Right ventricle myocardium inferior (tissue), 1 donor: ENCODE measurements around the gene PRSS1. TPM values are rescaled to one million over a fixed set of nuclear protein-coding genes. Genes with fewer than 3 reads are reported as not detected.
"Not testable (repeated sequence)": the region's sequence is repeated elsewhere in the genome, so short reads cannot be mapped to it uniquely, and the experiment has no call there.

Source experiments
- ATAC-seq: fragments of 200-7000 bp; cut with Tn5 transposase; one replicate; pipeline ENCODE4 v1.9.1; 2020; ENCODE audit warnings: mild to moderate bottlenecking, moderate library complexity
- DNase-seq: peaks from one replicate; pipeline ENCODE4 v3.0.0; 2021; ENCODE audit errors: missing footprints
- intact Hi-C: fragments of 100-400 bp; cut with DNase I; formaldehyde crosslinking; loops from one replicate; pipeline ENCODE4 v1.11.0; 2022
- total RNA-seq: library from RNA; stranded (reverse); fragmentation: NEBNext Ultra II Directional; extraction: Animal tissue kit (Norgen Biotek cat#: 25700); gene quantifications from one replicate; pipeline ENCODE4 v1.2.1, GENCODE V29; 2021
- donor health status: DM: no; HTN: yes; CAD: no; lungs with severe emphysema.

The PRSS1 gene
- total RNA-seq, 1 donor from 2014 or later = not detected

DNA sequence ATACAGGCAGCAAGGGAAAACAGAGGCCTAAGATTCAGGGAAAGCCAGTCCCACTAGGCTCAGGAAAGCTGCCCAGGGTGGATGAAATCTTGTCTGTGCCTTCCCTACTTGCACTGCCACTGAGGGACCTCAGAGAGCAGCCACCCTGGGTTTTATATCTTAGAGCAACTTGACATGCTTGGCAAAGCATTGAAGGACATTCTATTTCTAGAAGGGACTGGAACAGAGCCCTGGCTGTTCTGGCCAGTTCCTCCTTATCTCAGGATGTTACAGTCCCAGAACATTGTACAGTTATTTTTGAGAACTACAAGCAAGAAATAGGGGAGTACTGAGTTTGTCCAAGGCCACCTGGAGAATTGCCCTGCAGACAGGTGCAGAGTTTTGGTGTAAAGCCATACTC, 7.3 kb upstream of the PRSS1 start:
- intact Hi-C loops, DNase-seq: not testable (repeated sequence)
- peak; percentile 93 for ATAC-seq

DNA sequence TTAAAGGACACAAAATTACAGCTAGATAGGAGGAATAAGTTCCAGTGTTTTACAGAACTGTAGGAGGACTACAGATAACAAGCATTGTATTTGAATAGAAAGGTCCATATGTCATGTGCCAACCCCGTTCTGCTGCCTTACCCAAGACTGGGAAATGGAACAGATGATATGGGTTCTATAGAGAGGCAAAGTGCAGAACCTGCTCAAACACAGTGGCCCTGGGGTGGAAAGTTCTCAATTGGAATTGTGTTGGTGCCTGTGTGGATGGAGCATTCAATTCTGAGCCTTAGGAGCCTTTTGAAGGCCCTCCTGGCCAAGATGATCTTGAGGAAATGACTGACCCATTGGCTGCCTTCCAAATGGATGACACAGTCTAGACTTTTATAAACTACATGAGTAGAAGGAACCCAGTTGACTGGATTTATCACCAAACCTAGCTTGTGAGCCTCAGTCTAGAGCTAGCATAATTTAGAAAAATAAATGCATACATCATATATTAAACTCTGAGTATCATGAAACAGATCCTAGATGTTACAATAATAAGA, 4.1 kb upstream of the PRSS1 start:
- DNase-seq (no peak), ATAC-seq (no peak)

DNA sequence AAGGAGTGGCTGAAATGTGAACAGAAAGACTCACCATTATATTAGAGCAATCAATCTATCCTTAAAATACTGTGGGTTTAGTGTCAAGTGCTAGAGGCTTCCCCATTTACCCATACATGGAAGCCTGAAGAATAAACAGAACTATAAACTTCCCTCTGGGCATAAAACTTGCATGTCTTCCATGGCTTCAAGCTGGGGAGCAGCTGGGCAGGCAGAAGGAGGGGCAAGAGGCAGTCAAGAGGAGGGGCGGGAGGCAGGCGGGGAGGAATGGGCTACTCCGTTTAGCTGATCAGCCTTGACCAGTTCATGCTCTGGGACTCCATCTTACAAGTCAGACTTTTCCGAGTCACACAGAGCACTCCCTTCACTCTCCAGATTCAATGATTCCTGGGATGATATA, 3.5 kb upstream of the PRSS1 start:
- DNase-seq = no peak
- no peak for ATAC-seq
- intact Hi-C loops = no loop called here

More for the DNA sequence above, 4.1 kb upstream of the PRSS1 start:
- intact Hi-C loops = no loop called here

DNA sequence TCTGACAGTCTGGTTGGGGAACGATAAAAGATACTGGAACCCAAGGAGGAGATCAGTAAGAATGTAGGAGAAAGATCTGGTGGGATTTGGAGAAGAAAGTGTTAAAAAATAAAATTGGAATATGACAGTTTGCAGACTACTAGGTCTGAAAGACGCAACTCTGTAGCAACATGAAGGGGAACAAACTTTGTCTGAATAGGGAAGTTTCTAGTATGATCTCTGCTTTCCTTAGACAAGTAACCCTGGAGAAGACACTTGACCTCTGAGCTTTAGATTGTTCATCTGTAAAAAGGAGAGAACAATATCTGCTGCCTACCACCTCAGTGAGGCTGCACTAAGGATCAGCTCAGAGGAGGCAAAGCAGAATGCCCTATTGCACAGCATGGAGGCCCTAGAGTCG, 3.0 kb upstream of the PRSS1 start:
- ATAC-seq (no peak), DNase-seq (no peak)
- intact Hi-C loops = no loop called here

DNA sequence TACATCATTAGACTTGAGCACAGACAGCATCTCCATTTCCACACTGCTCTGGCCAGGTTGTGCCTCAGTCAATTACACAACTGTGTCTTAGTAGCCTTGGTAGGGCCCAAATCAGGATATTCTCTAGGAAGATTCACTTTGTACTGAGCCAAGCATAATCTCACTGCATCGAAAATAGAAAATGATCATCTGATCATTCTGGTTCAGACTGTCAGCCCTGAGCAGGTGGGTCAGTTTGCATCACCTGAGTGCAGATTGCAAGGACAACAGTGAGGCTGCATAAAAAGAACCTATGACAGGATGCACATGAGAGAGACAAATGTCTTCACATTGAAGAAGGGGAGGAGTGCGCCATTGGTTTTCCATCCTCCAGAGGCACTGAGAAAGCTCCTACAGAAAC, 862 bp upstream of the PRSS1 start:
- intact Hi-C loops, ATAC-seq, DNase-seq: not testable (repeated sequence)

DNA sequence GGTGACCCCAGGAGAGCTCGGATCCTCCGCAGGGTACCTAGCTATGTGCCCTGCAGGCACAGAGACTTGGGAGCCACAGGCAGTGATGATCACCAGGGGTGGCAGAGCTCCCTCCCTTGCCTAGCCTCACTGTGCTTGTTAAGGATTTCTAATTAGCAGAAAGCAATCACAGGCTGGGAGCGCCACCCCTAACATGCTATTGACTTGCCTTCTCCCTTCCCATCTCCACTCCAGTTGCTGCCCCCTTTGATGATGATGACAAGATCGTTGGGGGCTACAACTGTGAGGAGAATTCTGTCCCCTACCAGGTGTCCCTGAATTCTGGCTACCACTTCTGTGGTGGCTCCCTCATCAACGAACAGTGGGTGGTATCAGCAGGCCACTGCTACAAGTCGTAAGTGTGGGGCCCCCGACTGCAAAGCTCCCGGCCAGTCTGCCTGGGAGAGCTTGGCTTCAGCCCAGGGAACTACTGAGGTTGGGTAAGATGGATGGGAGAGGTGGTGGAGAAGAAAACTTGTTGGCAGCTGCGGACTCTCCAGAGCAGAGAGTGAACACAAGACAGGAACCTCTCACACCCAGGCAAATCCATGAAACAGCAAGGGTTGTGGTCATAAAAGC, 1.2 kb downstream of the PRSS1 start:
- DNase-seq (no peak), ATAC-seq (no peak)
- intact Hi-C loops = no loop called here

DNA sequence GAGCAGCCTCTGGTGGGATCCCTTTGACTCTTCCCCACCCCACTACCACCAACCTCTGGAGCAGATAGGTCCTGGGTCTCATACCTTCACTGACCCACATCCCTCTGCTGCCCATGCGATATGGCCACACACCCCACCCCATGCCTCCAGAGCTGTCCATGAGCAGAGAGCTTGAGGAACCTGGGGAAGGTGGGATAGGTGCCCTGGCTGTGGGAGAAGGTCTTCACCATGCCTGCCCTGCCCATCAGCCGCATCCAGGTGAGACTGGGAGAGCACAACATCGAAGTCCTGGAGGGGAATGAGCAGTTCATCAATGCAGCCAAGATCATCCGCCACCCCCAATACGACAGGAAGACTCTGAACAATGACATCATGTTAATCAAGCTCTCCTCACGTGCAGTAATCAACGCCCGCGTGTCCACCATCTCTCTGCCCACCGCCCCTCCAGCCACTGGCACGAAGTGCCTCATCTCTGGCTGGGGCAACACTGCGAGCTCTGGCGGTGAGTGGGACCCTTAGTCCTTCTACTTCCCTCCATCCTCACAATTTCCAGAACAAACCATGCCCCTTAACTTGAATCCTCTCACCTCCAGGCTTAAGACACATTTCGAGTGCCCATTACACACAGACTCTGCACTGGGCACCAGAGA, 2.4 kb downstream of the PRSS1 start:
- intact Hi-C loops, DNase-seq, ATAC-seq: not testable (repeated sequence)

DNA sequence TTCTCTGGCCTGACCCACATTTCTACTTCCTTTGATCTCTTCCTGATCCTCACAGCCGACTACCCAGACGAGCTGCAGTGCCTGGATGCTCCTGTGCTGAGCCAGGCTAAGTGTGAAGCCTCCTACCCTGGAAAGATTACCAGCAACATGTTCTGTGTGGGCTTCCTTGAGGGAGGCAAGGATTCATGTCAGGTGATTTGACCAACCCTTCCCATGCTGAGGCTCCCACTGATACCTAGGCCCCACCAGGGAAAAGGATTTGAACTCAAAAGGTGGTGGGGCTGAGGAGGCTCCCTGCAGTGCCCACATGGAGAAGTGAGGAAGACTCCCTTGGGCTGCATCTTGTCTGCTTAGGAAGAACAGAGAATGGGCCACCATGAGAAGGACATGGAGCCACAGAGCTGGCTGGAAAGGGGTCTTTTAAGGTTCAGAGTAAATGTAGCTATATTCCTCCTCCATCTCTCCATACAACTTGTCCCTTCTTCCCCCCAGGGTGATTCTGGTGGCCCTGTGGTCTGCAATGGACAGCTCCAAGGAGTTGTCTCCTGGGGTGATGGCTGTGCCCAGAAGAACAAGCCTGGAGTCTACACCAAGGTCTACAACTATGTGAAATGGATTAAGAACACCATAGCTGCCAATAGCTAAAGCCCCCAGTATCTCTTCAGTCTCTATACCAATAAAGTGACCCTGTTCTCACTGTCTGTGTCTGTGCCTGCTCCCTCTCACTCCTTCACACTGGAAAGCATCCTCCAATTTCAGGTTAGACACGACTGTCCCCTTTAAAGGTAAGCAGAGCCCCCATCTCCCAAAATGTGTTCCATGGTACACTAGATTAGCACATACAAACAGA, 3.3 kb downstream of the PRSS1 start:
- no peak for DNase-seq
- ATAC-seq = no peak
- intact Hi-C loops = no loop called here

DNA sequence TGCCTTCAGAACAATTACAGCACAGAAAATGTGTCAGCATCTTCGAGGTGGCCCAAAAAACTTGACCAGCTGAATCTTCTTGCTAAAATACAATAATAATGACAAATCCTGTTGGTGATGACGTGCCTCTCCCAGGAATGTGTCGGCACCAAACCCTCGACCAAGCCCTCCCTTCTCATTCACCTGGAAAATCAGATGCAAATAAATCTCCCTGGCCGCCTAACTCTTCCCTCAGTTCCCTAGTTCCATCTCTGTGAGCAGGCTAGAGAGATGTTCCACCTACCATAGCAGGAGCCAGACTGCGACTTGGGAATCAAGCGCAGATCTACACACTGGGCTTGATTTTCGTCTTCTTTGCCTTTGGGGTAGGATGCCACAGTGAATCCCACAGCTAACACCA, 4.1 kb downstream of the PRSS1 start:
- no peak for ATAC-seq
- DNase-seq = no peak
- intact Hi-C loops = no loop called here

DNA sequence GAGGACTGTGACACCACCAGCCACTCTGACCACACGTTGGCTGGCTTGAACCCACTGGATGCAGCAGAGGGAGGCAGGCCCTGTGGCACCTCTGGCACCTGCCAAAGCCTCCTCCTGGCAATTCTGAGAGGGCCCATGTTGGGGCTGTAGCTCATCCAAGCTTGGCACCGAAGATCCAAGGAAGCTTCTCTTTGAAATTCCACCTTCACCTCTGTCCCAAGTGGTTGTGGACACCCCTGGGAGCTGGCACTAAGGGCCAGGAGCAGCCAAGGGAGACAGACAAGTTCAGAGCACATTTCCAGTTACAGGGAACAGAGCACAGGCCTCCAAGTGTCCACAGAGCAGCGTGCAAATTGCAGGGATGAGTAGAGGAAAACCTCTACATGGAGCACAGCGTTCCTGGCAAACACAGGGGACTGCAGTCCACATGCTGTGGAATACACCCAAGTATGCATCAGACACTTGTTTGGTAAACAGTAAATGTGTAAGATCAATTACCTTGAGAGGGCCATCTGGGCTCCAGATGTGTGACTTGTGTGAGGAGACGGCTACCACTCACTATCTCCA, 4.7 kb downstream of the PRSS1 start:
- DNase-seq, ATAC-seq, intact Hi-C loops: not testable (repeated sequence)

DNA sequence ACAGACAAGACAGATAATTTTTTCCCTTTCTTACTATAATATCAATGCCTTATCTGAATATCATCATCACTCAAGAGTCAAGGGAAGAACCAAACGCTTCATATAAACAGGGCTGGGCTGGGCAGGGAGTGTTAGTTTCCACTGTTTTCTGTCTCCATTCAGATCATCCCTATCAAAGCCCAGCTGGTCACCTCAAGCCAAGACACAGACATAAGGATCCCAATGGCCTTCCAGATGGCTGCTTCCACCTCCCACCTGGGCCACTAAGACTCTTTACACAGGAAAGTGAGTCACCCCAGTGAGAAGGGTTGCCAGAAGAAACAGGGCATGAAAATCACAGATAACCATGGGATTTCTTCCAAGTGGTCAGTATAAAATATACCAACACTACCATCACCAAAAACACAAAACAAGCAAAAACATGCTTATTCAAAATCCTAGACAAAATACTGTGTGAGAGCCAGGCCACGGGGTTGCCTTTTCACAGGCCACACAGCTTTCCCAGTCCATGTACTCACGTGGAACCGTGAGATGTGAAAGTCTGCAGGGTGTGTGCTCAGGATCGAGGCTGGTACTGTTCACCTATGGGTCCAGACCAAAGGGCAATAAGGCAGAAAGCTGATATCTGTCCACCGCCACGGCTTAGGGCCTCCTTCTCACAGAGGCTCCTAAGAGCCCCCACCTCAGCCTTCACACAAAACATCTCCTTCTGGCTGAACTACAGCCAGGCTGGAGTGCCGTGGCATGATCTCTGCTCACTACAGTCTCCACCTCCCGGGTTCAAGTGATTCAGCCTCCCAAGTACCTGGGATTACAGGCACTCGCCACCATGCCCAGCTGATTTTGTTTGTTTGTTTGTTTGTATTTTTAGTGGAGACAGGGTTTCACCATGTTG, 5.7 kb downstream of the PRSS1 start:
- intact Hi-C loops = no loop called here
- DNase-seq (no peak), ATAC-seq (no peak)

DNA sequence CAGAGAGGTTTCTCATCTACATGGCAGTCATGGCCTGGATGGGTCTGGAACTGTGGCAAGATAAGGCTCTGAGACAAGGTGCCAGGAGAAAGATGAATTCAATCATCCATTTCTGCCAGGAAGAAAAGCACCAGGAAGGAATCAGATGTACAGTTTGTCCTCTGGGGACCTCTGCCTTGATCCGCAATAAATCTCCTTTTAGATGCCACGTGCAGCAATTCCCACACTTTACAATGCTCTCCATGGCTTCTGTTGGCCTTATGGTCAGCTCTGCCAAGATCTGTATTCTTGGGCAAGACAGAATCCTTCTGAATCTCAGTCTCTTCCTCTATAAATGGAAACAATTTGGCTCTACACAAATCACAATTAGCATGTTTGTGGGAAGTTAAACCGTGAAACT, 9.0 kb downstream of the PRSS1 start:
- DNase-seq, ATAC-seq, intact Hi-C loops: not testable (repeated sequence)

DNA sequence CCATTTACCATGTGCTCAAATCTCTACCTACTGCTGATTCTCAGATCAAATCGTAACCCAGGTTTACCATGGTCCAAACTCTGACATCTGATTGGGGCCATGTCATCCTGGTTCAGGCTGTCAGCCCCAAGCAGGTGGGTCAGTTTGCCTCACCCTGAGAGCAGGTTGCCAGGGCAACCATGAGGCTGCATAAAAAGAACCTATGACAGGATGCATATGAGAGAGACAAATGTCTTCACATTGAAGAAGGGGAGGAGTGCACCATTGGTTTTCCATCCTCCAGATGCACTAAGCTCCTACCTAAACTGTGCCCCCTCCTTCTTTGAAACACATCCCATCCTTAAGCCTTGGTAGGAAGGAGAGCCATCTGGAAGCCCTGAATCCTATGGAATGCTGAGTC, 10.2 kb downstream of the PRSS1 start:
- intact Hi-C loops = no loop called here
- ATAC-seq (no peak), DNase-seq (no peak)

DNA sequence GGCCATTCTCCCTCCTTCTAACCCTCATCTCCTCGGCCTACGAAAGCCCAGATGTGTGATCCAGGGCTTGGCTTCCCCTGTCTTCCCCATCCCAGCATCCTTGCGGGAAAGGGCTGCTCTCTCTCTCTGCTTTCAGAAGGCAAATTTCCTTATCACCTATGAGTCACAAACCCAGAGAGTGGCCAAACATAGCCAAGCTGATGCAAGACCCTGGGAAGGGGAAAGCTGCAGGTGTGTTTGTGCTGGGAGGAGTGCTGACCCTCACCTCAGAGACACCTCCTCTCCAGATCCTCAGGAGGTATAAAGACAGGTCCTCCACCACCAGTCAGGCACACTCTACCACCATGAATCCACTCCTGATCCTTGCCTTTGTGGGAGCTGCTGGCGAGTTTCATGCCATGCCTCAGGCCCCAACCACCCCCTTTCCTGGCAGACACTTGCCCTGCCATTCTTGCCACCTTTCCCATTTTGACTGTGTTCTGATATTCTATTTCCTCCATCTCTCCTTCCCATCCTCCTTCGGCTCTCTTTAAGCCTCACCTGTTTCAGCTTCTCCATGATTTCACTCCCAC, 10.9 kb downstream of the PRSS1 start:
- intact Hi-C loops = no loop called here
- no peak for ATAC-seq

DNA sequence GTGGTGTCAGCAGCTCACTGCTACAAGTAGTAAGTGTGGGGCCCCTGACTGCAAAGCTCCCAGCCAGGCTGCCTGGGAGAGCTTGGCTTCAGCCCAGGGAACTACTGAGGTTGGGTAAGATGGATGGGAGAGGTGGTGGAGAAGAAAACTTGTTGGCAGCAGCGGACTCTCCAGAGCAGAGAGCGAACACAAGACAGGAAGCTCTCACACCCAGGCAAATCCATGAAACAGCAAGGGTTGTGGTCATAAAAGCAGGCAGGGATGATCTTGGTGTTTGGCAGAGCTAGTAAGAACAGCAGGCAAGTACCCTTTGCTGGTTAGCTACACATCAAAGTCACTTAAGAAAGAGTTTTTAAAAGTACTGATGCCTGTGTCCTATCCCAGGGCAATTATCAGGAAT, 12.3 kb downstream of the PRSS1 start:
- ATAC-seq, DNase-seq, intact Hi-C loops: not testable (repeated sequence)

More for the DNA sequence above, 10.9 kb downstream of the PRSS1 start:
- DNase-seq = no peak

DNA sequence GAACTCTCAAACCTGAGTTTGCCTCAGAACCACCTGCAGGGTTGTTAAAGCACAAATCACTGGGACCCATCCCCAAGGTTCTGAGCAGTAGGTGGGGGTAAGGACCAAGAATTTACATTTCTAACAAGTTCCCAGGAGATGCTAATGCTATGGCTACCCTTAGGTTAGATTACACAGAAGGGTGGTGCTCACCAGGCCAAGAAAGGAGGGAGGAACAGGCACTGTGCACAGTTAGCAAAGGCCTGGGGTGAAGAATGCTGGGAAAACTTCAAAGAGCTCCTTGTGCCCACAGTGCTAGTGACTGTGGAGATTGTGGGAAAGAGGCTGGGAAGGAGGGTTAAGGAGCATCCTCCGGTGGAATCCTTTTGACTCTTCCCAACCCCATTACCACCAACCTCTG, 12.8 kb downstream of the PRSS1 start:
- DNase-seq (no peak), ATAC-seq (no peak)
- intact Hi-C loops = no loop called here

DNA sequence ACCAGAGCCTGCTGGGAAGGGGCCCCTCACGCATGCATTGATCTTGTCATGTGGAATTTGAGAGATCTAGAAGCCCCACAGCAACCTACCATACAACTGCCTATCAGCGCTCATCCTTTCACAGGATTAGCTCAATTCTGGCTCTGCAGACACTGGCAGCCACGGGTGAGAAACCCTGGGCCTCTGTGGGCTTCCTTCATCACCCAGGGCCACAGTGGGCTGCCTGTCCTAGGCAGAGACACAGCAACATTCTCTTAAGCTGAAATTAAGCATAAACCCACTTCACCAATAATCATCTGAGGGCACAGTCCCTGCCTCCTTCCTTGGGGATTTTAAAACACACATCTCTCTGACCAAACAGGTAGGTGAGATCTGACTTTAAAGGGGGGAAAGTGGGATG, 18.2 kb downstream of the PRSS1 start:
- intact Hi-C loops = no loop called here
- DNase-seq = no peak
- no peak for ATAC-seq

DNA sequence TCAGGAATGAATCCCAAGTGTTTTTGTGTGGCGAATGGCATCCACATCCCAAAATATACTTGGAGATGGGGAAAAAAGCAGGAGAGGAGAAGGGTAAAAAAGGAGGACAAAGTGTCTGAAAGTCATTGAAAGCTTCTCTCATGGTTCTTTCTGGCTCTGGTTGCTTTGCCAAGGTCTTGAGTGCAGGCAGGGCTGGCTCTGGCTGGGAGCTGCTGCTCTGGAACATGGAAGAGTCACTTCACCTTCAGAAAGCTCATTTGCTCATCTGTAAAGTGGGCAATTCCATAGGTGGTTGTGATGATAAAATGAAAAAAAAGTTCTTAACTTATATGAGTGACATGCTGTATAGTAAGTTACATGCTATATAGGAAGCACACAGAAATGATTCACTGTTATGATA, 18.6 kb downstream of the PRSS1 start:
- intact Hi-C loops = no loop called here
- no peak for DNase-seq
- ATAC-seq = no peak
